ENCODE data around the gene MYLK4.
"Not testable (repeated sequence)": the region's sequence is repeated elsewhere in the genome, so short reads cannot be mapped to it uniquely, and the experiment has no call there.

GRCh38 chr6:2762868-2763267, 12.1 kb upstream of the MYLK4 start:
- TF ChIP-seq, protein P1, sequence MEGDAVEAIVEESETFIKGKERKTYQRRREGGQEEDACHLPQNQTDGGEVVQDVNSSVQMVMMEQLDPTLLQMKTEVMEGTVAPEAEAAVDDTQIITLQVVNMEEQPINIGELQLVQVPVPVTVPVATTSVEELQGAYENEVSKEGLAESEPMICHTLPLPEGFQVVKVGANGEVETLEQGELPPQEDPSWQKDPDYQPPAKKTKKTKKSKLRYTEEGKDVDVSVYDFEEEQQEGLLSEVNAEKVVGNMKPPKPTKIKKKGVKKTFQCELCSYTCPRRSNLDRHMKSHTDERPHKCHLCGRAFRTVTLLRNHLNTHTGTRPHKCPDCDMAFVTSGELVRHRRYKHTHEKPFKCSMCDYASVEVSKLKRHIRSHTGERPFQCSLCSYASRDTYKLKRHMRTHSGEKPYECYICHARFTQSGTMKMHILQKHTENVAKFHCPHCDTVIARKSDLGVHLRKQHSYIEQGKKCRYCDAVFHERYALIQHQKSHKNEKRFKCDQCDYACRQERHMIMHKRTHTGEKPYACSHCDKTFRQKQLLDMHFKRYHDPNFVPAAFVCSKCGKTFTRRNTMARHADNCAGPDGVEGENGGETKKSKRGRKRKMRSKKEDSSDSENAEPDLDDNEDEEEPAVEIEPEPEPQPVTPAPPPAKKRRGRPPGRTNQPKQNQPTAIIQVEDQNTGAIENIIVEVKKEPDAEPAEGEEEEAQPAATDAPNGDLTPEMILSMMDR (conservative IDR thresholded peaks at IDR 0.05 in 1 of 2, IDR thresholded peaks at IDR 0.05 in 1 of 2; ENCODE audit: low read depth in 1 of 2, low read length in 2 of 2), result not testable (repeated sequence)
- TF ChIP-seq EZH2 (IDR thresholded peaks at IDR 0.05; ENCODE audit: low read length, missing control alignments), result not testable (repeated sequence)
